PC-3 (cell line): ENCODE results near the gene DGKD. TPM values are rescaled to one million over a fixed set of nuclear protein-coding genes. Genes with fewer than 3 reads are reported as not detected.

Experiments
- ATAC-seq: fragments of 200-7000 bp; cut with Tn5 transposase; 2 replicates; pipeline ENCODE4 v1.9.1; 2020; ENCODE audit warnings: mild to moderate bottlenecking, moderate library complexity
- BruUV-seq: library from RNA; stranded (reverse); fragments of 400-500 nt; replicated peaks from 2 replicates; lab custom pipeline; 2021; lab: Mats Ljungman, UMichigan
- CTCF ChIA-PET: fragments of 300-600 bp; sonication (Branson Sonifier 250); formaldehyde crosslinking; loops from one replicate; lab custom pipeline; 2022; ENCODE audit warnings: antibody characterized with exemption; lab: Charles Lee
- POLR2A ChIA-PET: fragments of 300-600 bp; sonication (Branson Sonifier 250); formaldehyde crosslinking; loops from one replicate; lab custom pipeline; 2022; ENCODE audit warnings: antibody characterized with exemption; ENCODE audit not compliant: unreplicated experiment; lab: Charles Lee
- DNase-seq: peaks from one replicate; pipeline ENCODE4 v3.0.0-alpha.2; 2015
- H2AFZ ChIP-seq: fragments of 300-600 bp; sonication (generic); 2 replicates; pipeline ENCODE4 v1.6.0; 2016; ENCODE audit warnings: antibody characterized with exemption, low read length
- H3F3A ChIP-seq: fragments of 300-600 bp; sonication (generic); one replicate; pipeline ENCODE4 v1.6.0; 2017; ENCODE audit warnings: antibody characterized with exemption, low read length, control low read depth, mild to moderate bottlenecking; ENCODE audit not compliant: unreplicated experiment
- H3K27ac ChIP-seq: fragments of 300-600 bp; sonication (generic); 2 replicates; pipeline ENCODE4 v1.5.1; 2016; ENCODE audit warnings: mild to moderate bottlenecking, low read length
- H3K27me3 ChIP-seq: fragments of 300-600 bp; sonication (generic); 2 replicates; pipeline ENCODE4 v1.6.1; 2016; ENCODE audit warnings: low read length, mixed read lengths
- H3K36me3 ChIP-seq: fragments of 300-600 bp; sonication (generic); 2 replicates; pipeline ENCODE4 v1.6.1; 2016; ENCODE audit warnings: low read depth, mixed run types, low read length, mixed read lengths
- H3K4me1 ChIP-seq: fragments of 300-600 bp; sonication (generic); 2 replicates; pipeline ENCODE4 v1.5.1; 2016; ENCODE audit warnings: low read length; ENCODE audit not compliant: insufficient read depth
- H3K4me2 ChIP-seq: fragments of 300-600 bp; sonication (generic); 2 replicates; pipeline ENCODE4 v1.6.0; 2016; ENCODE audit warnings: low read length
- H3K4me3 ChIP-seq: fragments of 300-600 bp; sonication (generic); 2 replicates; pipeline ENCODE4 v1.5.1; 2016; ENCODE audit warnings: mild to moderate bottlenecking, low read length, mixed read lengths
- H3K79me2 ChIP-seq: fragments of 300-600 bp; sonication (generic); 2 replicates; pipeline ENCODE4 v1.6.1; 2017; ENCODE audit warnings: low read length, mixed read lengths
- H3K9ac ChIP-seq: fragments of 300-600 bp; sonication (generic); 2 replicates; pipeline ENCODE4 v1.6.0; 2016; ENCODE audit warnings: mild to moderate bottlenecking, low read length
- H3K9me2 ChIP-seq: fragments of 300-600 bp; sonication (generic); replicated peaks from 2 replicates; pipeline ENCODE4 v1.6.1; 2016; ENCODE audit warnings: mixed run types, low read length, mixed read lengths
- H3K9me3 ChIP-seq: fragments of 300-600 bp; sonication (generic); 2 replicates; pipeline ENCODE4 v1.6.1; 2016; ENCODE audit warnings: low read length, mixed read lengths
- H4K20me1 ChIP-seq: fragments of 300-600 bp; sonication (generic); 2 replicates; pipeline ENCODE4 v1.6.1; 2016; ENCODE audit warnings: low read length, mixed read lengths
- CTCF ChIP-seq: fragments of 300-600 bp; sonication (generic); conservative IDR thresholded peaks from 2 replicates; pipeline ENCODE4 v1.5.1; 2017; ENCODE audit warnings: antibody characterized with exemption, low read depth, mild to moderate bottlenecking, low read length
- EZH2 ChIP-seq: fragments of 300-600 bp; sonication (generic); IDR thresholded peaks from one replicate; pipeline ENCODE4 v1.6.1; 2017; ENCODE audit warnings: antibody characterized with exemption, mild to moderate bottlenecking, low read length; ENCODE audit not compliant: unreplicated experiment
- EZH2phosphoT487 ChIP-seq: fragments of 300-600 bp; sonication (generic); IDR thresholded peaks from 2 replicates; pipeline ENCODE4 v1.6.1; 2018; ENCODE audit warnings: mild to moderate bottlenecking, antibody characterized with exemption, low read length, borderline replicate concordance
- intact Hi-C: fragments of 100-400 bp; cut with micrococcal nuclease; formaldehyde crosslinking; loops from 2 replicates; pipeline ENCODE4 v1.9.0; 2023
- total RNA-seq: library from RNA; depleted of rRNA; stranded (reverse); fragments of >200 nt; gene quantifications from 2 replicates; pipeline ENCODE4 v1.2.3, GENCODE V29; 2014

DGKD gene
- total RNA-seq, 1 experiment from 2014 or later, result 23.3 TPM

DNA sequence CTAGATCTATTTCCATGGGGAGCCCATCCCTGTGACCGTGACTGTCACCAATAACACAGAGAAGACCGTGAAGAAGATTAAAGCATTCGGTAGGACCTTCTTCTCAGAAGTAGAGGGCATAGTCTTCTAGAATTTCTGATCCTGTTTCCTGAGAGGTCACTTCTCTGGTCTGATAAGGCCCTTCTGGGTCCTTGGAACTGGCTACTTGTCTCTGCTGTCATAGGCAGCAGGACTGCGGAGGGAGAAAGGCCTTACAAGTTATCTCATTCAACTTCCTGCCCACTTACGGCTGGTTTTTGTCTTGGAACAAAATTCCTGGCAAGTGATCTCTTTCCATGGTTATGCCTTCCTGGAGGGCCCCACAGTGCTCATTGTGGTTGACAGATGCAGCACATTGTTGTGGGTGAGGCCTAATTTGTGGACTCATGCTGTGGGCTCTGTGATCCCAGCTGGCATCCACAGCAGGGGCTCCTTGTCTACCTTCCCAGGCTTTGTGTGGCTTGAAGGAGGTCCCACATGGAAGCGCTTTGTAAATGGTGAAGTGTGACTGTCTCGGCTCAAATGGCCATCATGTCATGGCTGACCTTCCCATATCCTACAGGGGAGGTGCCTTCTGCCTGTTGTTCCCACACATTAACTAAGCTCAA lies 24.7 kb upstream of the DGKD start:
- Histone ChIP-seq H3K27ac (no peak overlapping the region), H4K20me1 (no peaks in the 10 kb centered on the region), H3K4me1 (no peaks in the 10 kb centered on the region), H3K4me3 (no peak overlapping the region), H2AFZ (no peak overlapping the region), H3K36me3 (no peaks in the 10 kb centered on the region), H3F3A (no peaks in the 10 kb centered on the region), H3K9me3 (no peaks in the 10 kb centered on the region), H3K4me2 (no peak overlapping the region), H3K79me2 (no peaks in the 10 kb centered on the region), H3K9me2 (no peaks in the 10 kb centered on the region), H3K9ac (no peak overlapping the region), H3K27me3 (no peaks in the 10 kb centered on the region)
- POLR2A ChIA-PET, result no interaction called here
- no peak for ATAC-seq
- BruUV-seq, result no TSS peak
- TF ChIP-seq EZH2phosphoT487 (no peak), CTCF (no peak), EZH2 (no peak)
- CTCF ChIA-PET, result no interaction called here
- intact Hi-C loops, result no loop called here
- no peak for DNase-seq

- no peak for TF ChIP-seq EZH2phosphoT487
- TF ChIP-seq EZH2, result no peak
- TF ChIP-seq CTCF, result no peak
- Histone ChIP-seq H2AFZ (no peak overlapping the region), H4K20me1 (no peaks in the 10 kb centered on the region), H3K36me3 (no peaks in the 10 kb centered on the region), H3K79me2 (no peaks in the 10 kb centered on the region), H3K27me3 (no peaks in the 10 kb centered on the region), H3K9ac (no peak overlapping the region), H3F3A (no peaks in the 10 kb centered on the region), H3K9me3 (no peaks in the 10 kb centered on the region), H3K9me2 (no peaks in the 10 kb centered on the region), H3K4me3 (no peak overlapping the region), H3K4me1 (no peaks in the 10 kb centered on the region), H3K27ac (no peak overlapping the region), H3K4me2 (no peak overlapping the region)
- BruUV-seq, result no TSS peak
- no peak for ATAC-seq
- ChIA-PET CTCF (no interaction called here), POLR2A (no interaction called here)
- intact Hi-C loops, result no loop called here
- no peak for DNase-seq
Measured at GRCh38 chr2:233331536-233331935, 22.8 kb upstream of the DGKD start.

GRCh38 chr2:233332125-233332524 lies 22.2 kb upstream of the DGKD start:
- Histone ChIP-seq H3K27ac (no peak overlapping the region), H3K9me2 (no peaks in the 10 kb centered on the region), H3K9me3 (no peaks in the 10 kb centered on the region), H2AFZ (no peak overlapping the region), H4K20me1 (no peaks in the 10 kb centered on the region), H3K4me2 (no peak overlapping the region), H3F3A (no peaks in the 10 kb centered on the region), H3K79me2 (no peaks in the 10 kb centered on the region), H3K9ac (no peak overlapping the region), H3K27me3 (no peaks in the 10 kb centered on the region), H3K4me3 (no peak overlapping the region), H3K36me3 (no peaks in the 10 kb centered on the region), H3K4me1 (no peaks in the 10 kb centered on the region)
- intact Hi-C loops, result no loop called here
- ChIA-PET CTCF (no interaction called here), POLR2A (no interaction called here)
- BruUV-seq, result no TSS peak
- DNase-seq (no peak), ATAC-seq (no peak)
- TF ChIP-seq EZH2, result no peak
- no peak for TF ChIP-seq CTCF
- no peak for TF ChIP-seq EZH2phosphoT487
